HepG2 (cell line): ENCODE results near the gene CYP2J2. TPM values are rescaled to one million over a fixed set of nuclear protein-coding genes. Genes with fewer than 3 reads are reported as not detected.

ENCODE experiments used
- ATAC-seq: fragments of 200-7000 bp; cut with Tn5 transposase; 3 replicates; pipeline ENCODE4 v1.9.1; 2020; ENCODE audit warnings: mild to moderate bottlenecking, moderate library complexity
- BruUV-seq: library from RNA; stranded (reverse); fragments of 400-500 nt; replicated peaks from 2 replicates; lab custom pipeline; 2021; lab: Mats Ljungman, UMichigan
- CTCF ChIA-PET: fragments of 300-600 bp; formaldehyde crosslinking; extraction: SDS; loops from one replicate; lab custom pipeline; 2021; ENCODE audit warnings: low total read pairs, inconsistent platforms, low intra/inter-chr PET ratio; lab: Yijun Ruan, JAX
- POLR2A ChIA-PET: fragments of 350-600 bp; sonication (Branson Sonifier 250); formaldehyde crosslinking; loops from one replicate; lab custom pipeline; 2020; ENCODE audit warnings: antibody characterized with exemption, inconsistent platforms; lab: Yijun Ruan, JAX
- DNase-seq: peaks from one replicate; pipeline ENCODE4 v3.0.0-alpha.2; 2015; ENCODE audit warnings: low spot score
- FAIRE-seq: peaks from 3 replicates; lab custom pipeline; 2011; peaks lifted over from hg19 to GRCh38; lab: Jason Lieb, UNC
- H2AFZ ChIP-seq: one replicate; pipeline ENCODE4 v1.6.1; 2011; ENCODE audit warnings: low read length, inconsistent platforms
- H3K27ac ChIP-seq: fragments of 300-600 bp; 3 replicates; pipeline ENCODE4 v1.8.0; 2011; ENCODE audit warnings: mixed run types, mild to moderate bottlenecking, mixed read lengths, low read length, inconsistent platforms; ENCODE audit not compliant: insufficient read depth; ENCODE audit errors: extremely low read length
- H3K27me3 ChIP-seq, 2 experiments: fragments of 200-600 bp in 1 of 2; 2 replicates in 1 of 2; 3 replicates in 1 of 2; pipeline versions ENCODE4 v1.6.0 to v1.8.0; 2011; ENCODE audit warnings: low read length in 2 of 2, mild to moderate bottlenecking in 2 of 2, moderate library complexity in 2 of 2, inconsistent platforms in 1 of 2; ENCODE audit not compliant: insufficient read depth in 2 of 2, control insufficient read depth in 1 of 2
- H3K36me3 ChIP-seq, 2 experiments: fragments of 200-600 bp in 1 of 2; replicated peaks in 1 of 2; 2 replicates in 1 of 2; 3 replicates in 1 of 2; pipeline versions ENCODE4 v1.5.1 to v1.8.0; 2011; ENCODE audit warnings: low read length in 2 of 2, inconsistent platforms in 1 of 2; ENCODE audit not compliant: insufficient read depth in 2 of 2, control insufficient read depth in 1 of 2
- H3K4me1 ChIP-seq: 2 replicates; pipeline ENCODE4 v1.5.1; 2012; ENCODE audit warnings: low read length, inconsistent platforms; ENCODE audit not compliant: insufficient read depth
- H3K4me2 ChIP-seq: 2 replicates; pipeline ENCODE4 v1.6.0; 2011; ENCODE audit warnings: low read depth, low read length, inconsistent platforms
- H3K4me3 ChIP-seq, 3 experiments: fragments of 200-600 bp in 1 of 3; sonication (generic), shearing (Covaris generic) in 1 of 3; replicated peaks in 1 of 3; 2 replicates each; pipeline ENCODE4 v1.5.1; 2011 to 2016; ENCODE audit warnings: low read length in 3 of 3, inconsistent platforms in 2 of 3, low read depth in 2 of 3, mild to moderate bottlenecking in 2 of 3, control low read depth in 1 of 3, mixed read lengths in 1 of 3; ENCODE audit not compliant: insufficient read depth in 1 of 3
- H3K79me2 ChIP-seq: one replicate; pipeline ENCODE4 v1.6.1; 2011; ENCODE audit warnings: low read length, inconsistent platforms; ENCODE audit not compliant: insufficient read depth
- H3K9ac ChIP-seq: 2 replicates; pipeline ENCODE4 v1.6.0; 2011; ENCODE audit warnings: mild to moderate bottlenecking, low read depth, low read length, inconsistent platforms; ENCODE audit not compliant: insufficient read depth
- H3K9me3 ChIP-seq: 2 replicates; pipeline ENCODE4 v1.5.1; 2012; ENCODE audit warnings: mild to moderate bottlenecking, low read length
- H4K20me1 ChIP-seq: 2 replicates; pipeline ENCODE4 v1.6.0; 2011; ENCODE audit warnings: inconsistent platforms, mild to moderate bottlenecking, low read length, moderate library complexity; ENCODE audit not compliant: insufficient read depth
- ARHGAP35 ChIP-seq: sonication (generic); formaldehyde crosslinking; IDR thresholded peaks from 2 replicates; pipeline ENCODE4 v1.9.0; 2022; ENCODE audit warnings: mild to moderate bottlenecking, inconsistent platforms, moderate library complexity, missing genetic modification reagents, borderline replicate concordance
- ARNT2 ChIP-seq: sonication (generic); formaldehyde crosslinking; IDR thresholded peaks from 2 replicates; pipeline ENCODE4 v1.8.0; 2022; ENCODE audit warnings: mild to moderate bottlenecking, low read depth, missing genetic modification reagents, moderate library complexity
- DNMT1 ChIP-seq: sonication (generic); formaldehyde crosslinking; IDR thresholded peaks from 2 replicates; pipeline ENCODE4 v1.5.1; 2020; ENCODE audit warnings: mild to moderate bottlenecking, missing genetic modification reagents
- FOXO1 ChIP-seq: sonication (generic); formaldehyde crosslinking; IDR thresholded peaks from 2 replicates; pipeline ENCODE4 v1.4.0; 2020; ENCODE audit warnings: missing genetic modification reagents
- MIXL1 ChIP-seq: IDR thresholded peaks from 2 replicates; pipeline ENCODE4 v1.6.1; 2016
- MXD4 ChIP-seq: IDR thresholded peaks from 2 replicates; pipeline ENCODE4 v1.6.1; 2016; ENCODE audit warnings: mild to moderate bottlenecking, missing biosample characterization, missing genetic modification reagents
- NFKBIZ ChIP-seq: IDR thresholded peaks from 2 replicates; pipeline ENCODE4 v1.6.1; 2018; ENCODE audit warnings: missing genetic modification reagents, missing compliant biosample characterization
- PAX8 ChIP-seq: sonication (generic); formaldehyde crosslinking; IDR thresholded peaks from 2 replicates; pipeline ENCODE4 v1.8.0; 2022; ENCODE audit warnings: mild to moderate bottlenecking, missing genetic modification reagents, borderline replicate concordance
- SATB2 ChIP-seq: sonication (generic); formaldehyde crosslinking; IDR thresholded peaks from 2 replicates; pipeline ENCODE4 v1.5.0; 2020; ENCODE audit warnings: missing genetic modification reagents
- ZBTB42 ChIP-seq: sonication (generic); formaldehyde crosslinking; IDR thresholded peaks from 2 replicates; pipeline ENCODE4 v1.5.0; 2020; ENCODE audit warnings: mild to moderate bottlenecking, missing genetic modification reagents
- ZC3H13 ChIP-seq: sonication (generic); formaldehyde crosslinking; IDR thresholded peaks from 2 replicates; pipeline ENCODE4 v1.8.1; 2023; ENCODE audit warnings: mild to moderate bottlenecking, missing genetic modification reagents, moderate library complexity
- ZNF12 ChIP-seq: sonication (generic); formaldehyde crosslinking; IDR thresholded peaks from 2 replicates; pipeline ENCODE4 v1.5.0; 2020; ENCODE audit warnings: missing genetic modification reagents
- ZNF451 ChIP-seq: sonication (generic); formaldehyde crosslinking; IDR thresholded peaks from 2 replicates; pipeline ENCODE4 v1.5.0; 2020; ENCODE audit warnings: mild to moderate bottlenecking, missing genetic modification reagents
- ZNF543 ChIP-seq: sonication (generic); formaldehyde crosslinking; IDR thresholded peaks from 2 replicates; pipeline ENCODE4 v1.4.0; 2020; ENCODE audit warnings: mild to moderate bottlenecking, missing genetic modification reagents
- ZNF782 ChIP-seq: sonication (generic); formaldehyde crosslinking; IDR thresholded peaks from 2 replicates; pipeline ENCODE4 v1.4.0; 2020; ENCODE audit warnings: missing genetic modification reagents, mild to moderate bottlenecking, borderline replicate concordance
- ZNF839 ChIP-seq: sonication (generic); formaldehyde crosslinking; IDR thresholded peaks from 2 replicates; pipeline ENCODE4 v1.4.0; 2020; ENCODE audit warnings: missing genetic modification reagents, mild to moderate bottlenecking, borderline replicate concordance
- ZSCAN22 ChIP-seq: sonication (generic); formaldehyde crosslinking; IDR thresholded peaks from 2 replicates; pipeline ENCODE4 v1.4.0; 2020; ENCODE audit warnings: mild to moderate bottlenecking, missing genetic modification reagents
- in situ Hi-C: cut with HindIII; loops from 2 replicates; pipeline ENCODE4 v1.10.0; 2017; ENCODE audit warnings: low pct_unique_long_range_greater_than_20kb; ENCODE audit not compliant: extremely low pct_ligation_motif_present
- intact Hi-C: fragments of 100-400 bp; cut with micrococcal nuclease; formaldehyde crosslinking; loops from one replicate; pipeline ENCODE4 v1.10.0; 2022; ENCODE audit not compliant: unreplicated experiment
- polyA plus RNA-seq, 8 experiments: library from polyadenylated mRNA; depleted of rRNA in 3 of 8; stranded (reverse) in 7 of 8; unstranded in 1 of 8; fragments of >200 nt; fragmentation: Illumina TruSeq in 4 of 8; extraction: Trizol in 4 of 8; gene quantifications; 2 replicates each; pipeline versions ENCODE4 v1.2.1 to v1.2.3, GENCODE V29; 2011 to 2016; ENCODE audit warnings: low read depth in 4 of 8, missing spikeins in 1 of 8, mixed read lengths in 1 of 8; ENCODE audit not compliant: insufficient read depth in 1 of 8
- total RNA-seq, 5 experiments: library from RNA; depleted of rRNA; stranded (reverse); fragments of >200 nt; fragmentation: Illumina TruSeq; extraction: Trizol; gene quantifications; 2 replicates each; pipeline ENCODE4 v1.2.3, GENCODE V29; 2016; ENCODE audit warnings: low read depth in 1 of 5
- TF ChIP-seq, protein P1 (sequence below), 2 experiments: sonication (generic) in 1 of 2; formaldehyde crosslinking in 1 of 2; IDR thresholded peaks; 2 replicates each; pipeline versions ENCODE4 v1.5.1 to v1.6.1; 2011 to 2020; ENCODE audit warnings: borderline replicate concordance in 1 of 2, low read depth in 1 of 2, low read length in 1 of 2, mild to moderate bottlenecking in 1 of 2, missing genetic modification reagents in 1 of 2, moderate library complexity in 1 of 2
- TF ChIP-seq, protein P2 (sequence below): IDR thresholded peaks from 2 replicates; pipeline ENCODE4 v1.6.1; 2018; ENCODE audit warnings: missing genetic modification reagents, mild to moderate bottlenecking, missing compliant biosample characterization
- TF ChIP-seq, protein P3 (sequence below): sonication (generic); IDR thresholded peaks from 2 replicates; pipeline ENCODE4 v1.6.1; 2016; ENCODE audit warnings: low read depth, borderline replicate concordance

Gene CYP2J2
- total and polyA plus RNA-seq, 2 of the 13 experiments (the other 11 are each of a cell fraction or from before 2014, with no cell fraction given): 2.1 to 5.9 TPM

DNA sequence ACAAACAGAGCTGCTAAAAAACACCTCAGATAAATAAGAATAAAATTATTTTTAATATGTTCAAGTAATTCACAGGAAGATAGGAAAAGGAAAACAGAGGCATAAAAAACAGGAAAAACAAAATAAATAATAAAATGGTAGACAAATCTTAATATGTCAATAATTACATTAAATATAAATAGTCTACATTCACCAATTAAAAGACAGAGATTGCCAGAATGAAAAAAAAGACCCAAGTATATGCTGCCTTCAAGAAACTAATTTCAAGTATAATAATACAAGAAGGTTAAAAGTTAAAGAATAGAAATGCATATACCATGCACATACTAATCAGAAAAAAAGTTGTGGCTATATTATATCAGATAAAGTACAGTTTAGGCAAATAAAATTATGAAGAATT is 1.9 kb downstream of the CYP2J2 start:
- in situ Hi-C loops: loop anchor here (10.0 kb wide), 1 partner anchor 60 kb away; no protein-coding TSS in a partner anchor
- FAIRE-seq (no peak), ATAC-seq (no peak), DNase-seq (no peak)
- Histone ChIP-seq H3K4me1 (peaks cover 22% of the 10 kb centered on the region), H3K4me3 (no peak overlapping the region; a peak in 1 of 6 replicates), H3K27me3 (no peaks in the 10 kb centered on the region; a peak in 2 of 5 replicates), H4K20me1 (no peaks in the 10 kb centered on the region), H3K9ac (no peak overlapping the region), H3K9me3 (no peaks in the 10 kb centered on the region), H2AFZ (no peak overlapping the region), H3K36me3 (no peaks in the 10 kb centered on the region), H3K27ac (no peak overlapping the region), H3K4me2 (peak overlapping the region; percentile 81; the same call in 1 of the 2 replicates), H3K79me2 (no peaks in the 10 kb centered on the region)
- no TSS peak for BruUV-seq
- intact Hi-C loops: no loop called here
- TF ChIP-seq, protein P1, sequence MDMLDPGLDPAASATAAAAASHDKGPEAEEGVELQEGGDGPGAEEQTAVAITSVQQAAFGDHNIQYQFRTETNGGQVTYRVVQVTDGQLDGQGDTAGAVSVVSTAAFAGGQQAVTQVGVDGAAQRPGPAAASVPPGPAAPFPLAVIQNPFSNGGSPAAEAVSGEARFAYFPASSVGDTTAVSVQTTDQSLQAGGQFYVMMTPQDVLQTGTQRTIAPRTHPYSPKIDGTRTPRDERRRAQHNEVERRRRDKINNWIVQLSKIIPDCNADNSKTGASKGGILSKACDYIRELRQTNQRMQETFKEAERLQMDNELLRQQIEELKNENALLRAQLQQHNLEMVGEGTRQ (IDR thresholded peaks at IDR 0.05; ENCODE audit: low read depth, low read length): no peak
- TF ChIP-seq, protein P1 (CRISPR knock-in tag; IDR thresholded peaks at IDR 0.05; ENCODE audit: borderline replicate concordance): no peak
- TF ChIP-seq FOXO1 (CRISPR knock-in tag): no peak
- no peak for TF ChIP-seq ZNF839
- TF ChIP-seq ARHGAP35: no peak
- TF ChIP-seq ZNF543: no peak
- TF ChIP-seq NFKBIZ: no peak
- TF ChIP-seq, protein P2, sequence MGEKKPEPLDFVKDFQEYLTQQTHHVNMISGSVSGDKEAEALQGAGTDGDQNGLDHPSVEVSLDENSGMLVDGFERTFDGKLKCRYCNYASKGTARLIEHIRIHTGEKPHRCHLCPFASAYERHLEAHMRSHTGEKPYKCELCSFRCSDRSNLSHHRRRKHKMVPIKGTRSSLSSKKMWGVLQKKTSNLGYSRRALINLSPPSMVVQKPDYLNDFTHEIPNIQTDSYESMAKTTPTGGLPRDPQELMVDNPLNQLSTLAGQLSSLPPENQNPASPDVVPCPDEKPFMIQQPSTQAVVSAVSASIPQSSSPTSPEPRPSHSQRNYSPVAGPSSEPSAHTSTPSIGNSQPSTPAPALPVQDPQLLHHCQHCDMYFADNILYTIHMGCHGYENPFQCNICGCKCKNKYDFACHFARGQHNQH (CRISPR knock-in tag): no peak
- TF ChIP-seq ZNF451 (CRISPR knock-in tag): no peak
- no peak for TF ChIP-seq DNMT1 (CRISPR knock-in tag)
- no peak for TF ChIP-seq SATB2
- TF ChIP-seq MIXL1: no peak
- TF ChIP-seq ARNT2 (CRISPR knock-in tag): no peak
- no peak for TF ChIP-seq ZSCAN22
- TF ChIP-seq ZBTB42 (CRISPR knock-in tag): no peak
- TF ChIP-seq MXD4 (CRISPR knock-in tag): no peak
- TF ChIP-seq, protein P3, sequence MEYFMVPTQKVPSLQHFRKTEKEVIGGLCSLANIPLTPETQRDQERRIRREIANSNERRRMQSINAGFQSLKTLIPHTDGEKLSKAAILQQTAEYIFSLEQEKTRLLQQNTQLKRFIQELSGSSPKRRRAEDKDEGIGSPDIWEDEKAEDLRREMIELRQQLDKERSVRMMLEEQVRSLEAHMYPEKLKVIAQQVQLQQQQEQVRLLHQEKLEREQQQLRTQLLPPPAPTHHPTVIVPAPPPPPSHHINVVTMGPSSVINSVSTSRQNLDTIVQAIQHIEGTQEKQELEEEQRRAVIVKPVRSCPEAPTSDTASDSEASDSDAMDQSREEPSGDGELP: no peak
- no peak for TF ChIP-seq PAX8 (CRISPR knock-in tag)
- no peak for TF ChIP-seq ZNF12 (CRISPR knock-in tag)
- no peak for TF ChIP-seq ZNF782 (CRISPR knock-in tag)
- TF ChIP-seq ZC3H13 (CRISPR knock-in tag): no peak
- CTCF ChIA-PET: no interaction called here
- POLR2A ChIA-PET: no interaction called here
